Endometrial microvascular endothelial cells (primary cell): ENCODE results near the gene TNFRSF4. TPM values are rescaled to one million over a fixed set of nuclear protein-coding genes. Genes with fewer than 3 reads are reported as not detected.

Source experiments
- in situ Hi-C: cut with HindIII; loops from 2 replicates; pipeline ENCODE4 v1.10.0; 2017; ENCODE audit warnings: low sequenced_read_pairs, low pct_unique_long_range_greater_than_20kb; ENCODE audit errors: inconsistent ontology term
- total RNA-seq: library from RNA; depleted of rRNA; stranded (reverse); fragments of >200 nt; gene quantifications from one replicate; pipeline ENCODE4 v1.2.3, GENCODE V29; 2015; ENCODE audit errors: inconsistent ontology term

The TNFRSF4 gene
- total RNA-seq, 1 donor from 2014 or later, result not detected

DNA sequence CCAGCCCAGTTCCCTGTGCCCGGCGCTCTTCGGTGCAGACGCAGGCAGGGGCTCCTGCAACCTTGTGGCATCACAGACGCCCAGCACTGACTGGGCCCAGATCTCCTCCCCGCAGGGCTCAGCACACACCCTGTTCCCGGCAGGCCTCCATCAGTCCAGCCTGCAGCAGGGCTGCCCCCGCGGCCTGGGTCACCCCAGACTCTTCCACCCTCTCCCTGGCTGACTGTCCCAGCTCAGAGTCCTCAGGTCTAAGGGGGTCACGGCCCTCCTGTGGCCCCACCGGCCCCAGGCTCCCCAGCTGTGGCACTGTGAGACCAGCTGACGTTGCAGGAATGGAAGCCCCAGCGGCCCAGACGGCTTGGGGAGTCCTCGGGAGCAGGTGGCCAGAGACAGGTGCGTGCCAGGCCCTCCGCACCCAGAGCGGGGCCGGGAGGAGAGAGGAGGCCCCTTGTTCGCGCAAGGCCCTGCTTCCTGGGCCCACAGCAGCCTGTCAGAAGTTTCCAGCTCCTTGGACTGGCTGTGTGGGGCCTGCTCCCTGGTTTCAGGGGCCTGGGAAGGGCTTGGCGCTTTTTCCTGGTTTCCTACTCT is 22.3 kb upstream of the TNFRSF4 start:
- in situ Hi-C loops, result no loop called here

DNA sequence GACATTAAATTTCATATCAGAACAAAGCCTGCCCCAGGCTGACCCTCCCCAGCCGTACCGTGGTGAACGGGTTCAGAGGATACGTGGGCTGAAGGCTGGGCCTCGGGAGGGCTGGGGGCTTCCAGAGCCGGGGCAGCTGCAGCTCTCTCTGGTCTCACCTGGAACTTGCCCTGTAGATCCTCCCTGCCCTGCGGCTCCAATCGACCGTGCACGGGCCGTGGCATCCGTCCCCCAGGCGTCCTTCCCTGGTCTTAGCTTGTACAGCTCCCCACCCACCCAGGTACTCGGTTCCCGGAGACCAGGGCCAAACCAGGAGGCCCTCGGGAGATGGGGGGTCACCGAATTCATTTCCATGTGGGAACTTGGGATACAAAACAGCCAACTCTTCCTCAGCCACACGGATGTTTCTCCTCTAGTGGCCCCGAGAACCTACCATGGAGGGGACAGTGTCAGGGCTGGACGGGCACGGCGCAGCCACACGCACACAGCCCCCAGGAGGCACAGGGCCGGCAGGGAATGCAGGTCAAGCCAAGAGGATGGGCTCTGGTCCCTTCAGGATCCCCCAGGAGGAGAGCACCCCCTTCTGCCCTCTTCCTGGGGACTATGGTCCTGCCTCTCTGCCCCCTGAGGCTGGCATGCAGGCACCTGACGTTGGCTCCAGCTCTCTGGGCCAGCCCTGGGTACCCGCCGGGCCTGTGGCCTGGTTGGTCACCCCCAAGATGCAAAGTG is 21.2 kb upstream of the TNFRSF4 start:
- in situ Hi-C loops, result no loop called here

DNA sequence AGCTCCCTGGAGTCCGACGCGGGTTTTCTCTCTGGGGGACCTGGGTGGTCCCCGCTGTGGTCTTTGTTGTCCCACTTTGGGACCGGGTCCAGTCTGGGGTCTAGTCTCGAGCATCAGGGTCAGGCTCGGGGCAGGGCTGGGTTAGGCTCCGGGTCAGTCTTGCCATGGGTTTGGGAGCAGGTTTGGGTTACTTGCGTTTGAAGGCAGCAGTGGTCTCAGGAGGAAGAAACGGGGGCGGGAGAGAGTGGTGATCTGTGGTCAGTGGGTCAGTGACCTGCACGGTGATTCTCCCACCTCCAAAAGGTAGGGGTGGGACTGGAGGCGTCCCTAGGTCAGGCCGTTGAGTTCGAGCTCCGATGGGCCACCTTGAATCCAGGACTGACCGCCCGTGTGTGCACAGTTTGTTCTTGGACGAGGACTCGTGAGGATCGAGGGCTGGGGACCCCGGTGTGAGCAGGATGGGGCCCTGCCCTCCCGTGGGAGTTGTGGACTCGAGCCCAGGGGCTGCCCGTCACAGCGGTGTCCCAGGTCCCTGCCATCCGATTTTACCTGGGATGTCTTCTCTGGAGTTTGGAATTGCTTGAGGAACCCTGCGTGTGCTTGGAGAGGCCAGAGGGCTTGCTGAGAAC is 20.3 kb upstream of the TNFRSF4 start:
- in situ Hi-C loops, result no loop called here

DNA sequence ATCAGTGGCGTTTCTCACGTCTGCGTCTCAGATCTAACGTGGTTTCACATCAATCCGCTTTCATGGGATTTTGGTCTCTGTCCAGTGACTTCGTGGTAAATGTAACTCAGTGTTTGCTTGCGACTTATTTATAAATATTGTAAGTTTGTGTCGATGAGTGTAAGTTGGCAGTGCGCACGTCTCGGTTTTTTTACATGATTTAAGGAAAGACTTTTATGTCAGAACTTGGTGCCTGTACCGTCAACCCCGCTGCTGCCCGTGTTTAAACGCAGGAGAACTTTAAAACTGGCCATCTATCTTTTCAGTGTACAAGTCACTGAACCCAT is 19.6 kb upstream of the TNFRSF4 start:
- in situ Hi-C loops, result no loop called here

DNA sequence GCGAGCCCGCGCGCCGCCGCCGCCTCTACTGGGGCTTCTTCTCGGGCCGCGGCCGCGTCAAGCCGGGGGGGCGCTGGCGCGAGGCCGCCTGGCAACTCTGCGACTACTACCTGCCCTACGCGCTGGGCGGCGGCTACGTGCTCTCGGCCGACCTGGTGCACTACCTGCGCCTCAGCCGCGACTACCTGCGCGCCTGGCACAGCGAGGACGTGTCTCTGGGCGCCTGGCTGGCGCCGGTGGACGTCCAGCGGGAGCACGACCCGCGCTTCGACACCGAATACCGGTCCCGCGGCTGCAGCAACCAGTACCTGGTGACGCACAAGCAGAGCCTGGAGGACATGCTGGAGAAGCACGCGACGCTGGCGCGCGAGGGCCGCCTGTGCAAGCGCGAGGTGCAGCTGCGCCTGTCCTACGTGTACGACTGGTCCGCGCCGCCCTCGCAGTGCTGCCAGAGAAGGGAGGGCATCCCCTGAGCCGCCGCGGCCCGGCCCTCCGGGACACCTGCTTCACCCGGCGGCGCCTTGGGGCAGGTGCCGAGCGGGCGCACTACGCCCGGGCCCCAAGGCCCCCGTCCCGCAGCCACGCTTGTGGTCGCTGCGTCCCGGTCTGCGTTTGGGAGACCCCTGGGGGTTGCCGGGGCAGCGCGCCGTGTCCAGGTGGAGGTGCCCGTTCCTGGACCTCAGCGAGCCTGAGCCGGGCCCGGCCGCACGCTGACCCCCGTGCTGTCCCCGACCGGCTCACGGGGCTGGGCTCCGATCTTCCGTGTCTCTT is 19.0 kb upstream of the TNFRSF4 start:
- in situ Hi-C loops, result no loop called here

DNA sequence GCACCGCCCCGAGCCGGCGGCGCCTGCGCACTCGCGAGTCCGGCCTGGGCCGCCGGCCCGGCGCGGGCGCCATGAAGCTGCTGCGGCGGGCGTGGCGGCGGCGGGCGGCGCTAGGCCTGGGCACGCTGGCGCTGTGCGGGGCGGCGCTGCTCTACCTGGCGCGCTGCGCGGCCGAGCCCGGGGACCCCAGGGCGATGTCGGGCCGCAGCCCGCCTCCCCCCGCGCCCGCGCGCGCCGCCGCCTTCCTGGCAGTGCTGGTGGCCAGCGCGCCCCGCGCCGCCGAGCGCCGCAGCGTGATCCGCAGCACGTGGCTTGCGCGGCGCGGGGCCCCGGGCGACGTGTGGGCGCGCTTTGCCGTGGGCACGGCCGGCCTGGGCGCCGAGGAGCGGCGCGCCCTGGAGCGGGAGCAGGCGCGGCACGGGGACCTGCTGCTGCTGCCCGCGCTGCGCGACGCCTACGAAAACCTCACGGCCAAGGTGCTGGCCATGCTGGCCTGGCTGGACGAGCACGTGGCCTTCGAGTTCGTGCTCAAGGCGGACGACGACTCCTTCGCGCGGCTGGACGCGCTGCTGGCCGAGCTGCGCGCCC is 18.3 kb upstream of the TNFRSF4 start, which contains the start of gene B3GALT6:
B3GALT6 (plus strand) TSS at position 30 of the 588 bp plus-strand sequence; CDS start at position 72, 42 bp downstream.
- in situ Hi-C loops, result no loop called here

DNA sequence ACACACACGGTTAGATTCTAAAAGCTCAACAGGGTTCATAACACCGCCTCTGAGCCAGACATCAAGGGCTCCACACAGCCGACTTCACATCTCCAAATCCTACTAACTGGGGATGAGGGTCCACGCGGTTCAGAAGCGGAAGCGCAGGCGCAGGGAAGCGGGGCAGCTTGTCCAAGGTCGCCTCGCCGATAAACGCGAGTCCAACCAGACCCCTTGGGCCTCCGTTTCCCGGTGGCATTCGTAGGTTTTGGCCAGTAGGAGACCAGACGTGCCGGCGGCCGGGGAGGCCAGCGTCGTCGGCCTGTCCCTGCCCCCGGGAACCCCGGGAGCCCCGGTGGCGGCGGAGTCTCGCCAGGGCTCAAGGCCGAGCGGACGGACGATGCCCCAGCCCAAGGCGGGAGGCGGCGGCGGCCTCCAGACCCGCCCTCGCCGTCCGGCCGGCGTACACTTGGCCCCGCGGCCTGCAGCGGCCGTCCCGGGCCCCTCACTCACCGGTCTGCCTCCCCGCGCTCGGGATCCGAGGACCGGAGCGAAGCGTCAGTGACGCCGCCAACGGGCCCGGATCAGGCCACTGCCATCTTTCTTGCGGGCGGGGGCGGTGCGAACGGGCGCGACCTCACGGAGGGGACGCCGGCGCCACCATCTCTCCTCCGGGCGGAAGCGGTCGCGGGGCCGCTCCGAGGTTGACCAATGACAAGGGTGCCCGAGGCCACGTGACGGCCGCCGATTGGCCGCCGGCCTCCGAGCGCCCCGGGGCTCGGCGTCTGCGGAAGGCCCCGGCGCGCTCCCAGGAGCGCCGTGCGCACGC is 17.7 kb upstream of the TNFRSF4 start, which contains the start of gene SDF4:
SDF4 (minus strand) TSS at position 602 of the 808 bp plus-strand sequence. CDS start 3,229 bp downstream, outside the sequence.
- in situ Hi-C loops, result no loop called here

DNA sequence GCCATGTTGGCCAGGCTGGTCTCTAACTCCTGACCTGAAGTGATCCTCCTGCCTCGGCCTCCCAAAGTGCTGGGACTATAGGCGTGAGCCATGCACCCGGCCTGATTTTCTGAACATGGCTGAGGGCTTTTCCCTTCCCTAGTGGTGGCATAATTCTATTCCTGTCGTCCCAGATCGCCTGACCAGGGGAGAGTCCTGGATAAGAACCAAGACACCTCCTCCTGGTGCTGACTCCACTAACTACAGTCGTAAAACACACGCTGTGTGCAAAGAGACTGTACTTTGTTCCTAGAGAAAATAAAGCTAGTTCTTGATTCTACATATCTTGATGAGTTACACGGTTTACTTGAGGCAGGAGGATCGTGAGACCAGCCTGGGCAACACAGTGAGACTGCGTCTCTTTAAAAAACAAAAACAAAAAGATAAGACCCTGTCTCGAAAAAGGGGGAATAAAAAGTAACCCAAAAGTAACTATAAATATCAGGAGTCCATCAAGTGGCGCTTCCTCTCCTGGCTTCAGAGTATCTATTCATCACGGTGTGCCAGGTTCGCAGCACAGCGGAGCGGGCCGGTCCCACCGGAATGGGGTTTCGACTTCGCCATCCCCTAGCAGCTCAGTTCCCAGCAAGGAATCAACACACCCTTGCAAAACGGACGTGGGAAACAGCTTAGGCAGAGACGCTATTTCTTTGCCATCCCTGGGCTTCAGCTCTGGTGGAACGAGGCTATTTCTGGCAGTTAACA is 16.9 kb upstream of the TNFRSF4 start:
- in situ Hi-C loops, result no loop called here

DNA sequence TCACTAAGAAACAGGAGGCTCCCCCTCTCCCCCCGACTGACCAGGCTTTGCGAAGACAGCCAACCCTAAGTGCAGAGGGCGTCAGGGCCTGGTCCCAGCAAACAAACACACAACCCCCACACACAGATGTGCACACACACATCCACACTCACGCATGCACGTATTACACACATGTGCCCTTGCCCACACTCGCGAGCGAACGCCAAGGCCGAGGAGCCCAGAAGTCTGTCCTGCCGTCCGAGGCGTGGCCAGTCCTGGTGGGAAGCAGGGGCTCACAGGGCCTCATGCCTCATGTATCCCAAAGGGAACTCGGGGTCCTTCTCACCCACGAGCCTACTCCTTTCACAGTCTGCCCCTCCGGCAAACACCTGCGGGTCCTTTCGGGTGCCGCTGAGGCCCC is 15.8 kb upstream of the TNFRSF4 start:
- in situ Hi-C loops, result no loop called here

DNA sequence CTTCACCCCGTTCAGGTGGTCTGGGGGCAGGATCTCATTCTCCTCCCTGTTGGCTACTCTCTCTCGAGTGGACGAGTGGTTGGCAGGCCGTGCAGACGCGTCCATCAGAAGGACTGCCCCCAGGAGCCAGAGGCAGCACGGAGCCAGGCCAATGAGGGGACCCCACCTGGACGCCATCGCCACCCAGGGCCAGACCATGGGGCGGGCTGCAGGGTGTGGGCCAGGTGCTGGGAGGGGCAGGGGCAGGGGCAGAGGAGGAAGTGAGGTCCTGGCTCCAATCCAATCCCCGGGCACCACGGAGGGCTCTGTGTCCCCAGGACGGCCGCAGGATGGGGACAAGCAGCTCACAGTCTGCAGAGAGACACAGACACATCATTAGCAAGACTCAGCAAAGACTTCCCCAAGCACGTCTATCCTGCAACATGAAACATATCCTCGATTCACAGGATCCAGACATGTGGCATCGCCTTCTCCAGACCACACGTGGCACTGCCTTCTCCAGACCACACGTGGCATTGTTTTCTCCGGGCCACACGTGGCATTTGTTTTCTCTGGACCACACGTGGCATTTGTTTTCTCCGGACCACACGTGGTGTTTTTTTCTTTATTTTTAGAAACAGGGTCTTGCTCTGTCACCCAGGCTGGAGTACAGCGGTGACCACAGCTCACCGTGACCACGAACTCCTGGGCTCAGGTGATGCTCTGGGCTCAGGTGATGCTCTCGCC is 14.8 kb upstream of the TNFRSF4 start:
- in situ Hi-C loops, result no loop called here

DNA sequence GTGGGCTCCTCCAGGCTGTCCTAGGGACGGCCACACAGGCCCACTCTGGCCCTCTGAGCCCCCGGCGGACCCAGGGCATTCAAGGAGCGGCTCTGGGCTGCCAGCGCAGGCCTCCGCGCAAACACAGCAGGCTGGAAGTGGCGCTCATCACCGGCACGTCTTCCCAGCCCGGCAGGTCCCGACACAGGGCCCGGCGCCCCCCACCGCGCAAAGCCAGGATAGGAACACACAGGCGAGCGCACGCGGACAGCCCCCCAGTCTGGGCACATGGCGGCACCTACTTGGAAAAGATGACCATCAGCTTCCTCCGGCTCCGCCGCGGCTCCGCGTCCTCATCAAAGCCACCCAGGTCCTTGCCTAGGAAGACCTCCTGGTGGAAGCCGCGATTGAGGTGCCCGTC is 14.2 kb upstream of the TNFRSF4 start:
- in situ Hi-C loops, result no loop called here

DNA sequence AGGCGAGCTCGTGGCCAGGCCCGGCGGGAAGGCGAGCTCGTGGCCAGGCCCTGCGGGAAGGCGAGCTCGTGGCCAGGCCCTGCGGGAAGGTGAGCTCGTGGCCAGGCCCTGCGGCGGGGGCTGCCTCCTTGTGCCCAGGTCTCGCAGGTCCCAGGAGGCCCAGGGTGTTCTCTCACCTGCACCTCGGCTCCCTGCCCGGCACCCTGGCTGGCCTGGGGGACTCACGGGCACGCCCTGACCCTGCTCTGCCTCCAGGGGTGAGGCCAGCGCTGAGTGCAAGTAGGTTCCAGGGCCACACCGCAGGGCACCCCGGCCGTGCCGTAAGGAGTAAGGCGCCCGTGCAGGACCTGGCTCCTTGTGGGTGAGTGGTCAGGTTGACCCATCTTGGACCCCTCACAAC is 13.4 kb upstream of the TNFRSF4 start:
- in situ Hi-C loops, result no loop called here

DNA sequence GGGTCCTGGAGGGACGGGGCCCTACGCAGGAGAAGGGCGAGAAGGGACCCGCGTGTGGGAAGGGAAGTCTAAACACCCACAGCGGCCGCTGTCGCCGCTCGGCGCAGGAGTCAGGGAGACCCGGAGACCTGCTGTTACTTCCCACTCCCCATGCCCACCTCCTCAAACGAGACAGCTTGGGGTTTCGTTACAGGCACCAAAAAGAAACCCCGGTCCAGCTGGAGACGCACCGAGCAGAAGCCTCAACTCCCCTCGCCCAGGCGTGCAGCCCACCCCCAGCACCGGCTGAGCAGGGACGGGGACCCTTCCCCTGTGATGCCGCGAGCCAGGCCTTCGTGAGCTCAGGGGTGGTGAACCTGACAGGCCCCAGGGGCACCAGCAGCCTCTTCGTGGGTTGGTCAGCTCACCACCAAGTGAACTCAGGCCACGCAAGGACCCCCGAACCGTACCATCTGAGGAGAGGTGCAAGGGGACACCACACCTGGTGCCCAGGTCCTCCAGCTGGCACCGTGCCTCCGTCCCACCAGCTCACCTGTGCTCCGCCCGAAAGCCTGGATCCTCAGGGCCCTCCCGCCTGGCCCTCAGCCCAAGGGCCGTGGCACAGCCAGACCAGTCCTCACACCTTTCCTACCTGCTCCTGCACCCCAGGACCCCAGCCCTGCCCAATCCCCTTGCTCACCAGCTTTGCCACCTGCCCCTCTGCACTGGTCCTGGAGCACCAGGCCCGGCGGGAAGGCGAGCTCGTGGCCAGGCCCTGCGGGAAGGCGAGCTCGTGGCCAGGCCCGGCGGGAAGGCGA is 12.8 kb upstream of the TNFRSF4 start:
- in situ Hi-C loops, result no loop called here

DNA sequence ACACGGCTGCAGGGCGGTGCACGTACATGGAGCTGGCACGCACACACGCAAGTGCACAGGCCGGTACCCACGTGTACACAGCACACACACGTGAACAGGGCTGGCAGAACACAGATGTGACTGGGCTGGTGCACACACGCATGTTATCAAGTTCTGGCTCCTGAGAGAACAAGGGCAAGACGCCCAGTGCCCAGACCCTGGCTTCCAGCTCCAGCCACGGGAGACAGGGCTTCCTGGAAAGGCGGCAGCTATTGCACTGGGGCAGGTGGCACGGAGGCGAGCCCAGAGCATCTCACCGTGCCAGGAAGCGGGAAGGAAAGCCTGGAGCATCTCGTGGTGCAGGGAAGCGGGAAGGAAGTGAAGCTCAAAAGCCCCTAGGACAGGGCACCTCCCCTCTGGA is 12.0 kb upstream of the TNFRSF4 start:
- in situ Hi-C loops, result no loop called here

DNA sequence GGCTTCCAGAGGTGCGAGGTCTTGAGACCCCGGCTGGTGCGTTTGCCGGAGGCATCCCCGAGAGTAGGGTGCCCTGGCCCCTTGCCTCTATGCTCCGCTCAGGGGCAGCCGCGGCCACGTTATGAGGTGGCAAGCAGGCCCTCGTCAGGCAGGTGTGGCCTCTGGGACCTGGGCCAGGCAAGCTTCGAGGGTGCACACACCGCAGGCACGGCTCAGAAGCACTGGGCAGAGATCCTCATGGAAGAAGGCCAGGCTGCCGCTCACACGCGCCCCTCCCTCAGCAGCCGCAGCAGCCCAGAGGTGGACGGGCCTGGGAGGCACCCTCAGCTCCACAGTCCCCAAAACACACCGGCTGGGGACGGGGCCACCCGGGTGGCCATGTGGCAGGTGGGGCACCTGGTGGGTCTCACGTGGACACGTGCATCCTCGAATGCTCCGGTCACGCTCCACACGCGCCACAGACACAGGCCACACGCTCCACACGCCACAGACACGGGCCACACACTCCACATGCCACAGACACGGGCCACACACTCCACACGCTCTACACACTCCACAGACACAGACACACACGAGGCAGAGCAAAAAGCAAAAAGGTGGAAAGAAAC is 11.4 kb upstream of the TNFRSF4 start:
- in situ Hi-C loops, result no loop called here

DNA sequence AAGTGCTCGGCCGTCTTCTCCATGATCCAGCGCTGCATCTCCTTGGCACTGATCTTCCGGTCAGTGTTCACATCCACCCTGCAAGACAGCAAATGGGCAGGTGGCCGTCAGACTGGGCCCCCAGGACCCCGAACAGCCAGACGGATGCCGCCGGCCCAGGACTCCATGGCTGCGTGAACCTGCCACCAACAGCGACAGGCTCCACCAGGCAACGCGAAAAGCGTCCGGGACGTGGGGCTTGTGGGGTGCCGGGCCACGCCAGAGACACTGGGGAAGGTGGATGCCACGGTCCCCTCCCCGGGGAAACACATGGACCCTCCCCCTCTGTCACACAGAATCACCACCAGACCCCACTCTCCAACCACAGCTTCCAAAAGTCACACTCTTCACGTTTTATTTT is 9.9 kb upstream of the TNFRSF4 start:
- in situ Hi-C loops, result no loop called here
